Measurements from ENCODE around the gene STAU1.
"Not testable (repeated sequence)": the region's sequence is repeated elsewhere in the genome, so short reads cannot be mapped to it uniquely, and the experiment has no call there.

STAU1 gene, protein sequence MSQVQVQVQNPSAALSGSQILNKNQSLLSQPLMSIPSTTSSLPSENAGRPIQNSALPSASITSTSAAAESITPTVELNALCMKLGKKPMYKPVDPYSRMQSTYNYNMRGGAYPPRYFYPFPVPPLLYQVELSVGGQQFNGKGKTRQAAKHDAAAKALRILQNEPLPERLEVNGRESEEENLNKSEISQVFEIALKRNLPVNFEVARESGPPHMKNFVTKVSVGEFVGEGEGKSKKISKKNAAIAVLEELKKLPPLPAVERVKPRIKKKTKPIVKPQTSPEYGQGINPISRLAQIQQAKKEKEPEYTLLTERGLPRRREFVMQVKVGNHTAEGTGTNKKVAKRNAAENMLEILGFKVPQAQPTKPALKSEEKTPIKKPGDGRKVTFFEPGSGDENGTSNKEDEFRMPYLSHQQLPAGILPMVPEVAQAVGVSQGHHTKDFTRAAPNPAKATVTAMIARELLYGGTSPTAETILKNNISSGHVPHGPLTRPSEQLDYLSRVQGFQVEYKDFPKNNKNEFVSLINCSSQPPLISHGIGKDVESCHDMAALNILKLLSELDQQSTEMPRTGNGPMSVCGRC

DNA sequence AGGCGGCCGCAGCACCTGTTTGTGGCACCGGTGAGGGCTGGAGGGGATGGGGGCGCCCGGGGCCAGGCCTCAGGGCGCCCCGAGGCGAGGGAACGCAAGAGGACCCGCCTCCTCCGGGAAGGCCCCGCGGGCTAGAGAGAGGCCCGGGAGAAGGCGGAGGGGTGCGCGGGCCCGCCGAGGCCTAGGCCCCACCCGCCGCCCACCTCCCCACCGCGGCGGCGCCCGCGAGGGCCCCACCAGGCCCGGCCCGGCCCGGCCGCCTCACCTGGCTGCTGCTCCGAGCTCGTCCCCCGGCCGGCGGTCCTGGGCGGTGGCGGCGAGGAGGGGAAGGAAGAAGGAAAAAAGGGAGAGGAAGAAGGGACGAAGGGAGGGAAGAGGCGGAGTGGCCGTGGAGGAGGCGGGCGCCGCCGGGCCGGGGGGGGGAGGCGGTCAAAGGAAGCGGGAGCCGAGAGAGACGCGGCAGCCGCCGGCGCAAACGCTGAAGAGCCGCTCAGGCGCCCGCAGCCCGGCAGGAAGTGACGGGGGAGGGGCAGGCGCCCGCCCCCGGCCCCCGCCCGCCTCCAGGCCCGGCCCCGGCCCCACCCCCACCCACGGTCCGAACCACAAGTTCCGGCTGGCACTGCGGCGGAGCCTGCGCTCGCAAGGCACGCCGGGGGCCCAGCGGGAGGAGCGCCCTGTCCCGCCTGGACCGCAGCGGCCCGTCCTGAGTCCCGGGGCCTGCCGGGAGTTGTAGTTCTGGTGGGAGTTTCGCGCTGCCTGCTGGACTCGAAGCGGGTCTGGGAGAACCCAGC lies at the start of gene STAU1:
Gene STAU1 (minus strand): TSS at position 484 of the 791 bp plus-strand sequence. CDS start 22,133 bp downstream, outside the sequence.
- DNase-seq (ENCODE audit: low read depth): peak; percentile 77

- DNase-seq (ENCODE audit: low read depth): no peak
Observed at GRCh38 chr20:49237531-49237930, 49.4 kb upstream of the STAU1 start.

DNA sequence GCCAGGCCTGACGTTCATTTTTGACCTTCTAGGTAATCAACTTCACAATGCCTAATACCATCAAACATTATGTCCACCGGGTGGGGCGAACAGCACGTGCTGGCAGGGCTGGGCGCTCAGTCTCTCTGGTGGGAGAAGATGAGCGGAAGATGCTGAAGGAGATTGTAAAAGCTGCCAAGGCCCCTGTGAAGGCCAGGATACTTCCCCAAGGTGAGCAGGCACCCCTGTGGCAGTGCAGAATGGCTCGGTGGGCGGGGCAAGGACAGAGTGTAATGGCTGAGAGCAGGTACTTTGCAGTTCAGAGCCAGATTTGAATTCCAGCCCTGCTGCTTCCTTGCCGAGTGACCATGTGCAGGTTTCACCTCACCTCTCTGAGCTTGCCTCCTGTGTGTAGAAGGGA lies 48.2 kb upstream of the STAU1 start:
- no peak for DNase-seq (ENCODE audit: low read depth)

DNA sequence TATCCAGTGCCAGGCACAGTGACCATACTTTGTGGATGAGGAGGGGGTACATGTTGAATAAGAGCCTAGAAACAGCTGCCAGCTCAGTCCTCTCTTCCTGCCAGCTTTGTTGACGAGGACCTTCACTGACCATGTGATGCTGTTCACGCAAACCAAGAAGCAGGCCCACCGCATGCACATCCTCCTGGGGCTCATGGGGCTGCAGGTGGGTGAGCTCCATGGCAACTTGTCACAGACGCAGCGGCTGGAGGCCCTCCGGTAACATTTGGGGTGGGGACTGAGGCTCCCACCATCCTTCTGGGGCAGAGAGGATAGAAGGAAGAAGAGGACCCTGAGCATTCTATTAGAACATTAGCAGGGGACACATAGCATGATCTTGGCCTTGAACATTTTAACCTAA lies 46.7 kb upstream of the STAU1 start:
- no peak for DNase-seq (ENCODE audit: low read depth)

- no peak for DNase-seq (ENCODE audit: low read depth)
Observed at GRCh38 chr20:49233226-49233625, 45.1 kb upstream of the STAU1 start.

GRCh38 chr20:49231471-49231870 lies 43.3 kb upstream of the STAU1 start:
- no peak for DNase-seq (ENCODE audit: low read depth)

GRCh38 chr20:49230561-49231133 lies 42.5 kb upstream of the STAU1 start:
- DNase-seq (ENCODE audit: low read depth): no peak

DNA sequence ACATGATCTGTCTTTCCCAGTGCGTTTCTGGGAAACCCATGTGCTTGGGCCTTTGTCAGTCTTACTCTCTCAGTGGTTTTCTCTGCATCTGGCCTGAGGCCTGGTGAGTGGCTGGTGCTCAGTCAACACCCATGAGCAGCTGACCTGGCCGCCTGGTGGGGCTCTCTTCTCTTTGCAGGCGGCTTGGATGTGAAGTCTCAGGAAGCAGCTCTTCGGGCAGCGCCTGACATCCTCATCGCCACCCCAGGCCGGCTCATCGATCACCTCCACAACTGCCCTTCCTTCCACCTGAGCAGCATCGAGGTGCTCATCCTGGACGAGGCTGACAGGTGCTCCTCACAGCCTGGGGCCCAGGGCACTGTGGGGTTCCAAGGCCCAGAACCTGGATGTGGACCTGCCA lies 41.9 kb upstream of the STAU1 start:
- DNase-seq (ENCODE audit: low read depth): no peak

DNA sequence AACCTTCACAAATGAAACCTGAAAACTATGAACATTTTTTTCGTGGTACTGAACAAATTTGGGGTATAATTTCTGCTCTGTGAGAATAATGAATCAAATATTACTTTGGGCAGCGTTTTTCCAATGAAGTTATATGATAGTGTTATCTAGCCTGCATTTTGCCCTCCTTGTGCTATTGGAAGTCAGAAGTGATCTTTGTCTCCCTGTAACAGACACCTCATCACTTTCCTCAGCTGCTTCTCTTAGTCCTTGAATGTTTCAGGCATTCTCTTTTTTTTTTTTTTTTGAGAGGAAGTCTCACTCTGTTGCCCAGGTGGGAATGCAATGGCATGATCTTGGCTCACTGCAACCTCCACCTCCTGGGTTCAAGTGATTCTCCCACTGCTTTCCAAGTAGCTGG lies 41.2 kb upstream of the STAU1 start:
- DNase-seq (ENCODE audit: low read depth): no peak

GRCh38 chr20:49228676-49229075 lies 40.5 kb upstream of the STAU1 start:
- DNase-seq (ENCODE audit: low read depth): no peak

- no peak for DNase-seq (ENCODE audit: low read depth)
Observed at GRCh38 chr20:49225896-49226295, 37.8 kb upstream of the STAU1 start.

GRCh38 chr20:49219924-49220831 lies 32.0 kb upstream of the STAU1 start:
- no peak for DNase-seq (ENCODE audit: low read depth)

DNA sequence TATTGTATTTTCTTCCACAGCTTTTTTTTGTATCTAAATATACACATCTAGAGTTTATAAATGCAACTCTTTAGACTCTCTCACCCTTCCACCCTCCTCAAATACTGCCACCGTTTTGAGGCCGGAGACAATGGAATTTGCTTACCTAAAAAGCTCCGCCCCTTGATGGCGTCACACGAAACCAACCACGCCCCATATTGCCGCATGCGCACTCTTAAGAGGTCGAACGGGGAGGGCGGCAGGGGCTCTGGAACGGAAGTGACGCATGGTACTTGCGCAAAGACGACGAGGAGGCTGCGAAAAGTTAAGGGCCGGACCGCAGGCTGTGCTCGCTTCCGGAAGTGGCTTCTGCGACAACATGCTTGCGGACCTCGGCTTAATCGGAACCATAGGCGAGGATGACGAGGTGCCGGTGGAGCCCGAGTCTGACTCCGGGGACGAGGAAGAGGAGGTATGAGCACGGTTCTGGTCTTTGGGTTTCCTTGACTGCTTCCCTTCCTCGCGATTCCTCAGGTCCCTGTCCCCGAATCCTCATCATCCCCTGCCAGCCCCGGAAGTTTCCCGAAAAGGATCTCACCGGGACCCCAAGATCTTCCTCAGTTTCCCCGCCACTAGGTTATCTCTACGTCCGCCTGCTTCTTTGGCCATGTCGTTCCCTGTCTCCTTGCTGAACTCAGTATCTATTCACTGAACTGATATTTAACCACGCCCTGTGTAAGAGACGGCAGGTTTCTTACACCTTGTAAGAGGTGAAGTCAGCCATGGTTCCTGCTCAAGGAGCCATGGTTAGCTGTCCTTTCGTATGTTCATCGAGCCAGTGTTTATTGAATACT lies 31.2 kb upstream of the STAU1 start, which contains the start of gene DDX27:
Gene DDX27 (plus strand): TSS at position 326 of the 833 bp plus-strand sequence. CDS start 33 bp downstream, at position 359.
- peak; percentile 96 for DNase-seq (ENCODE audit: low read depth)

GRCh38 chr20:49218739-49219090 lies 30.6 kb upstream of the STAU1 start:
- DNase-seq (ENCODE audit: low read depth): not testable (repeated sequence)

- peak; percentile 96 for DNase-seq (ENCODE audit: low read depth)
Observed at GRCh38 chr20:49216991-49217578, 29.0 kb upstream of the STAU1 start.

DNA sequence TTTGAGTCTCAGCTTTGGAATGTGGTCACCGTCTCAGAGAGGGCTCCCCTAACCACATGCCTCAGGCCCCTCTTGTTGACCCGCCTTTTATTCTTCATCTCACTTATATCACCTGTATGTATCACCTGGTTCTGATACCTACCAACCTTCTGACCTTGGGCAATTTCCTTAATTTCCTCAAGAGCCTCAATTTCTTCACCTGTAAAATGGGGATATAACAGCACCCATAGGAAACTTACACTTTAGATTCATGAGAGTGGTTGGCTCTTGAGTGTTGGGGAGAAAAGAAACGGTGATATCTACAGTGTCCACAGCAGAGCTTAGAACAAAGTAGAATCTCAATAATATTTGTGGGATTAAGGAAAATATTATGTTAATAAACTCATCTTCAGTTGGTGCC lies 27.1 kb upstream of the STAU1 start:
- no peak for DNase-seq (ENCODE audit: low read depth)

DNA sequence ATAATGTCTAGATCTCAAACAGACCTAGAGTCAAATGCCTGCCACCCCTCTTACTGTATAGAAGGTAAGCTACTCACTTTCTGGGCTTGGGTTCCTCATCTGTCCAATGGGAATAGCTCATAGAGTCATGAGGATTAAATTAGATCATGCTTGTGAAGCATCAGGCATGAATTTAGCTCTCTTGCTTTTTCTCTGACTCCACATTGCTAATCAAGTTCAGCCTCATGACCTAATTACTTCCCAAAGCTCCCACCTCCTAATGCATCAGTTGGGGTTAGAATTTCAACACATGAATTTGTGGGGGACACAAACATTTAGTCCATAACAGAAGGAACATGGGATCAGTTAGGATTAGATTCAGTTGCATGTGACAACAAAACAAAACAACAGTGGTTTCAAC lies 26.4 kb upstream of the STAU1 start:
- no peak for DNase-seq (ENCODE audit: low read depth)

- no peak for DNase-seq (ENCODE audit: low read depth)
Observed at GRCh38 chr20:49210757-49211110, 22.6 kb upstream of the STAU1 start.

- DNase-seq (ENCODE audit: low read depth): no peak
Observed at GRCh38 chr20:49210101-49210756, 22.1 kb upstream of the STAU1 start.

DNA sequence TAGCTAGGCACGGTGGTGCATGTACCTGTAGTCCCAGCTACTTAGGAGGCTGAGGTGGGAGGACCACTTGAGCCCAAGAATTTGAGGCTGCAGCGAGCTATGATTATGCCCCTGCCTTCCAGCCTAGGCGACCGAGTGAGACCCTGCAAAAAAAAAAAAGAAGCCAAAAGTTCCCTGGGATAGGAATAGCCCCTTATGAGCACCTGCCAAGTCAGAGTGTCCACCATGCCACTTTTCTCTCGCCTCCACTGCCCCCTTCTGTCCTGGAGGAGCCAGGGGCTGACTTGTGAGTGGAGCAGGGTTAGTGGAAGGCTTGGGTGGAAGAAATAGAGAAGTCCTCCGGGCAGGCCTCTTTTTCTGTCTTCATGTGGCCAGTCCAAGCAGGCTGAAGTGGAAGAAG lies 18.9 kb upstream of the STAU1 start:
- DNase-seq (ENCODE audit: low read depth): no peak

Measured in stimulated activated CD8-positive, alpha-beta memory T cell treated with anti-CD3 and anti-CD28 coated beads, Interleukin-15, amount 100 ng/mL, for 1 hour (primary cell).